ENCODE measurements around the gene CFAP107.

Gene CFAP107

DNA sequence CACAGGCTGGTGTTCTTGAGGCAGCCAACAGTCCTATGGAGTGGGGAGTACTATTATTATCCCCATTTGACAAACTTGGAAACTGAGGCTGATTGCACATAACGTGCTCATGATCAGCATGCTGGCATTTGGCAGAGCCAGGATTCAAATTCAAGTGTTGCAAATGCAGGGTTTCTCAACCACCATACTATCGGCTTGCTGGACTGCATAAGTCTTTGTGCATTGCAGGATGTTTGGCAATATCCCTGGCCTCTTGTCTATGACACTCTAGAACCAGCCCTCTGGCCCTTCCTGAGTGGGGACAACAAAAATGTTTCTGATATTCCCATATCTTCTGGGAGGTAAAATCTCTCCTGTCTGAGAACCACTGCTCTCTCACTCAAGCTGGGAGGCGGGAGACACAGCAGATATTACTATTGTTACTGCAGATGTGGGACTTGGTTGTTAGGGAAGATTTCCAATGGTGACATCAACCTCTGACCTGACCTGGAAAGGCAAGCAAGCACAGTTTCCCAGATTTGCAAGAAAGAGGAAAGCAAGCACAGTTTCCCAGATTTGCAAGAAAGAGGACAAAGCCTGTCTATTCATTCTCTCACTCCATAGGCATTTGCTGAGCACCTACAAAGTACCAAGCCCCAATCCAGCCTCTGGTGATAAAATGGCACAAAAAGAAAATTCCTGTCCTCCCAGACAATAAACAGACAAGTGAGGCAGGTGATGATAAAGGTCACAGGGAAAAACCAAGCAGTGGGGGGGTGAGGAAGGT, 31.1 kb upstream of the CFAP107 start:
- no peak overlapping the region for H3K4me3 Mint-ChIP-seq
- H3K36me3 Mint-ChIP-seq (ENCODE audit: low read depth): no peaks in the 10 kb centered on the region
- no peaks in the 10 kb centered on the region for H3K4me1 Mint-ChIP-seq
- no peaks in the 10 kb centered on the region for H3K27me3 Mint-ChIP-seq (ENCODE audit: low read depth)
- H3K27ac Mint-ChIP-seq: no peak overlapping the region
- TF ChIP-seq CTCF (IDR thresholded peaks at IDR 0.05; ENCODE audit: unreplicated experiment in 3 of 3): no peak
- H3K9me3 Mint-ChIP-seq: no peaks in the 10 kb centered on the region

- TF ChIP-seq CTCF (IDR thresholded peaks at IDR 0.05; ENCODE audit: unreplicated experiment in 3 of 3): no peak
- Mint-ChIP-seq H3K27ac (no peak within 1 kb of the TSS), H3K27me3 (ENCODE audit: low read depth) (no peaks in the 10 kb centered on the region), H3K4me1 (no peaks in the 10 kb centered on the region), H3K9me3 (no peaks in the 10 kb centered on the region), H3K36me3 (ENCODE audit: low read depth) (no peaks in the 10 kb centered on the region), H3K4me3 (no peak within 1 kb of the TSS)
Observed at GRCh38 chr1:12715896-12716437, 30.0 kb upstream of the CFAP107 start, which contains the start of gene AADACL3. Gene AADACL3 (plus strand): TSS chr1:12716110. CDS start chr1:12716177, 67 bp downstream.

DNA sequence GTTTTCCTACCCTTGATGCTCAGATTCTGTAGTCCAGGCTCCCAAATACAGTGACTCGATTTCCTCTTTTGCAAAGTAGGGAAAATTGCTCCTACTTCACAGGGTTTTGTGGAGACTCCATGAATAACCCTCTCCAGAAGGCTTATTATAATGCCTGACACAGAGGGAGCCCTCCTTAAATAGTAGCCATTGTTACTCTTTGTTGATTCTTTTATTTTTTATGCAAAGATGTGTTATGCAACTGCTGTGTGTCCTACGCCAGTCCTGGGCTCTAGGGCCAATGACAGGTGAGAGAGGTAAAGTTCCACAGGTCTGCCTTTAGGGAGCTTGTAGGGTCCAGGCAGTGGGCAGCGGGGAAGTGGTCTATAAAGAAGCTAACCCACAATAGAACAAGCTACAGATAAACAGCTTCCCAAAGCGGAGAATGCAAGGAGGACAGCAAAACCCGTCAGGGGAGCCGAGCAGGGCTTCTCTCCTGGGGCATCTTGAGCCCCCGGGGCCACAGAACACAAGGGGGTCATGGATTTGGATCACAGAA, 28.6 kb upstream of the CFAP107 start:
- H3K4me1 Mint-ChIP-seq: no peaks in the 10 kb centered on the region
- no peak for TF ChIP-seq CTCF (IDR thresholded peaks at IDR 0.05; ENCODE audit: unreplicated experiment in 3 of 3)
- H3K9me3 Mint-ChIP-seq: no peaks in the 10 kb centered on the region
- H3K36me3 Mint-ChIP-seq (ENCODE audit: low read depth): no peaks in the 10 kb centered on the region
- no peaks in the 10 kb centered on the region for H3K27me3 Mint-ChIP-seq (ENCODE audit: low read depth)
- no peak overlapping the region for H3K4me3 Mint-ChIP-seq
- no peak overlapping the region for H3K27ac Mint-ChIP-seq

- TF ChIP-seq CTCF (IDR thresholded peaks at IDR 0.05; ENCODE audit: unreplicated experiment in 3 of 3): no peak
- H3K36me3 Mint-ChIP-seq (ENCODE audit: low read depth): no peaks in the 10 kb centered on the region
- H3K27me3 Mint-ChIP-seq (ENCODE audit: low read depth): peaks cover 5% of the 10 kb centered on the region
- no peak overlapping the region for H3K27ac Mint-ChIP-seq
- peaks cover 10% of the 10 kb centered on the region for H3K9me3 Mint-ChIP-seq
- H3K4me3 Mint-ChIP-seq: no peak overlapping the region
- H3K4me1 Mint-ChIP-seq: no peaks in the 10 kb centered on the region
Observed at GRCh38 chr1:12722626-12723025, 23.4 kb upstream of the CFAP107 start.

DNA sequence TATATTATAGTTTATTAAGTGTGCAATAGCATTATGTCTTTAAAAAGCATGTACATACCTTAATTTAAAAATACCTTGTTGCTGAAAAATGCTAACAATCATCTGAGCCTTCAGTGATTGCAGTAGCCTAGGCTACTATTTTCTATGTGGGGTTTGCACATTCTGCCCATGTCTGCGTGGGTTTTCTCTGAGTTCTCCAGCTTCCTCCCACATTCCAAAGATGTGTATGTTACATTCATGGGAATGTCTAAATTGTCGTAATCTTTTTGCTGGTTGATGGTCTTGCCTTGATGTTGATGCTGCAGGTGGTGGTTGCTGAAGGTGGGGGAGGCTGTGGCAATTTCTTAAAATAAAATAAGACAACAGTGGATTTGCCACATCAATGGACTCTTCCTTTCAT, 17.6 kb upstream of the CFAP107 start:
- H3K27ac Mint-ChIP-seq: no peak overlapping the region
- H3K9me3 Mint-ChIP-seq: peaks cover 37% of the 10 kb centered on the region
- no peaks in the 10 kb centered on the region for H3K36me3 Mint-ChIP-seq (ENCODE audit: low read depth)
- no peaks in the 10 kb centered on the region for H3K4me1 Mint-ChIP-seq
- H3K27me3 Mint-ChIP-seq (ENCODE audit: low read depth): peaks cover 22% of the 10 kb centered on the region
- no peak for TF ChIP-seq CTCF (IDR thresholded peaks at IDR 0.05; ENCODE audit: unreplicated experiment in 3 of 3)
- no peak overlapping the region for H3K4me3 Mint-ChIP-seq

Measured in nephron (organoid).